ENCODE results near the gene DMAC2L. TPM values are rescaled to one million over a fixed set of nuclear protein-coding genes. Genes with fewer than 3 reads are reported as not detected.

DMAC2L gene
- total RNA-seq (16.7 TPM), polyA plus RNA-seq (10 to 100 TPM; 12.6 to 26.8 (median 16.2) TPM)

DNA sequence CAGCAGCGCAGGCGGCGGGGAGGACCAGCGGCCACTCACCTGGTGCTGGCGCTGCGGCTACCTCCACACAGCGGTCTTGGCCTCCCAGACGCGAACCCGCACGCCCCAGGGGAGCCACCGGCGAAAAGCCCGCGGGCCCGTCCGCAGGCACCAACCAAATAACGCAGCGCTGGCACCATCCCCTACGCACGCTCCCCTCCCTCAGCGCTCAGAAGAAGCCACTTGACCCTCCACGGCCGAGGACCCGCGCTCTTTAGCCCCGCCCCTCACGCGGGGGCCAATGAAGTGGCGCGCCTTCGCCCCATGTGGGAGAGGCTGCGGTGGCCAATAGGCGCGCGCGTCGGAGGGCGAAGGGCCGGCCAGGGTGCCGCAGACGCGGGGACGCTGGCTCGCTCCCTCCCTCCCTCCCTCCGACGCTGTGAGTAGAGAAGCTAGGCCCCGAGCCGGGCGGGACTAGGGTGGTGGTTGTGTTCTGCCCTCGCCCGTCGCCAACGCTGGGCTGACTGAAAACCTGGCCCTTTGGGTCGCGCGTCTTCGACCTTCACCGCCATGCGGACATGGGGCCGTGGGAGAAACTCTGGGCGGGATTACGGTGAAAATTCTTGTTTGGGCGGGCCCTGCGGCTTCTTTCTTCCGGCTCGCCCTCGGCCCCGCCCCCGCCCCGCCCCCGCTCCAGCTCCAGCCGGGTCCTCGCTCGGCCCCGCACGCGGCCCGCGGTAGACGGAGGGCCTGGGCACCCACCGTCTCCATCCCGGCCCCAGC lies at the start of gene DMAC2L, which contains the start of gene L2HGDH:
DMAC2L (plus strand) TSS at position 353 of the 762 bp plus-strand sequence. CDS start 9,164 bp downstream, outside the sequence.
L2HGDH (minus strand) TSS at position 258 of the 762 bp plus-strand sequence; CDS start at position 179, 79 bp downstream.
- Histone ChIP-seq H3K4me3 (ENCODE audit: low read depth, low read length) (peak within 1 kb of the TSS; percentile 95), H3K36me3 (ENCODE audit: control insufficient read depth, insufficient read depth, low read length) (no peaks in the 10 kb centered on the region), H3K27me3 (ENCODE audit: control insufficient read depth, insufficient read depth, low read length) (no peaks in the 10 kb centered on the region), H3K9me3 (ENCODE audit: control insufficient read depth in 2 of 2, low read length in 2 of 2) (no peaks in the 10 kb centered on the region), H3K4me1 (ENCODE audit: control insufficient read depth, insufficient read depth, low read length, poor library complexity, severe bottlenecking) (peaks cover 21% of the 10 kb centered on the region), H3K27ac (ENCODE audit: insufficient read depth, low read length, poor library complexity, severe bottlenecking) (peak within 1 kb of the TSS; percentile 91)
- H3K27me3 Mint-ChIP-seq = no peaks in the 10 kb centered on the region
- peaks cover 0 to 1% (median 0%) of the 10 kb centered on the region in 7 donors for H3K9me3 Mint-ChIP-seq
- peak within 1 kb of the TSS; percentile 96 to 97 (median 97) for H3K27ac Mint-ChIP-seq
- ATAC-seq (ENCODE audit: low read depth in 2 of 2) = peak; percentile 92 to 93
- H3K4me3 Mint-ChIP-seq = peak within 1 kb of the TSS; percentile 95 to 97 (median 95)
- DNase-seq = peak; percentile 87 to 95 (median 88)
- peaks cover 11% of the 10 kb centered on the region for H3K36me3 Mint-ChIP-seq
- peaks cover 21 to 54% (median 35%) of the 10 kb centered on the region in 4 donors for H3K4me1 Mint-ChIP-seq

GRCh38 chr14:50262865-50263264 lies 49.3 kb upstream of the DMAC2L start:
- Mint-ChIP-seq H3K27me3 (no peaks in the 10 kb centered on the region), H3K27ac (peak overlapping the region in 1 of 3 donors; percentile 36), H3K9me3 (no peaks in the 10 kb centered on the region), H3K4me1 (peaks cover 0 to 8% (median 2%) of the 10 kb centered on the region in 4 donors), H3K36me3 (peaks cover 13% of the 10 kb centered on the region), H3K4me3 (no peak overlapping the region)
- no peak for ATAC-seq (ENCODE audit: low read depth in 2 of 2)
- Histone ChIP-seq H3K27me3 (ENCODE audit: control insufficient read depth, insufficient read depth, low read length) (no peaks in the 10 kb centered on the region), H3K27ac (ENCODE audit: insufficient read depth, low read length, poor library complexity, severe bottlenecking) (no peak overlapping the region), H3K36me3 (ENCODE audit: control insufficient read depth, insufficient read depth, low read length) (no peaks in the 10 kb centered on the region), H3K4me3 (ENCODE audit: low read depth, low read length) (no peak overlapping the region), H3K4me1 (ENCODE audit: control insufficient read depth, insufficient read depth, low read length, poor library complexity, severe bottlenecking) (no peaks in the 10 kb centered on the region), H3K9me3 (ENCODE audit: control insufficient read depth in 2 of 2, low read length in 2 of 2) (no peaks in the 10 kb centered on the region)
- DNase-seq = no peak

- no peaks in the 10 kb centered on the region for H3K4me1 ChIP-seq (ENCODE audit: control insufficient read depth, insufficient read depth, low read length, poor library complexity, severe bottlenecking)
- no peak for ATAC-seq (ENCODE audit: low read depth in 2 of 2)
- no peak overlapping the region for H3K4me3 Mint-ChIP-seq
- no peak overlapping the region for H3K4me3 ChIP-seq (ENCODE audit: low read depth, low read length)
- no peaks in the 10 kb centered on the region for H3K27me3 ChIP-seq (ENCODE audit: control insufficient read depth, insufficient read depth, low read length)
- DNase-seq = no peak
- H3K4me1 Mint-ChIP-seq = peaks cover 0 to 8% (median 2%) of the 10 kb centered on the region in 4 donors
- H3K36me3 Mint-ChIP-seq = peaks cover 13% of the 10 kb centered on the region
- H3K27me3 Mint-ChIP-seq = no peaks in the 10 kb centered on the region
- H3K27ac ChIP-seq (ENCODE audit: insufficient read depth, low read length, poor library complexity, severe bottlenecking) = no peak overlapping the region
- H3K9me3 Mint-ChIP-seq = no peaks in the 10 kb centered on the region
- no peaks in the 10 kb centered on the region for H3K36me3 ChIP-seq (ENCODE audit: control insufficient read depth, insufficient read depth, low read length)
- no peaks in the 10 kb centered on the region for H3K9me3 ChIP-seq (ENCODE audit: control insufficient read depth in 2 of 2, low read length in 2 of 2)
- peak overlapping the region in 2 of 3 donors; percentile 36 to 45 for H3K27ac Mint-ChIP-seq
Observed at GRCh38 chr14:50263321-50263720, 48.8 kb upstream of the DMAC2L start.

DNA sequence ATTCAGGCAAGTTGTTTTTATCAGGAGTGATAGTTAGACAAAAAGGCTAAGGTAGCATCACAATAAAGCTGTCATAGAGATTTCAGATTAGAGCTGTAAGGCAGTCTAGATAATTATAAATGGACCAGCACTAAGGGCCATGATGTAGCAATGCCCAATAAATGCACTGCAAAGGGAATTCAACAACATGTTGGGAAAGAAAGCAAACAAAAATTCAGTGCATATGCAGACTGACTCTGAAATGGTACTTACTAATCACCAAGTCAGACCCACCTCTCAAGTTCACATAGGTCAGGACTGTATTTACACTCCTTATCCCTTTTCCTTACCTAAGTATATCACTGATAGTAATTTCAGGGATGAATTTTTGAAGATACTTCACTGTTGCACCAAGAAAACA lies 47.1 kb upstream of the DMAC2L start:
- H3K27ac Mint-ChIP-seq = no peak overlapping the region
- H3K36me3 Mint-ChIP-seq = peaks cover 17% of the 10 kb centered on the region
- H3K4me1 Mint-ChIP-seq = peaks cover 0 to 7% (median 2%) of the 10 kb centered on the region in 4 donors
- Histone ChIP-seq H3K4me3 (ENCODE audit: low read depth, low read length) (no peak overlapping the region), H3K27me3 (ENCODE audit: control insufficient read depth, insufficient read depth, low read length) (no peaks in the 10 kb centered on the region), H3K27ac (ENCODE audit: insufficient read depth, low read length, poor library complexity, severe bottlenecking) (no peak overlapping the region), H3K9me3 (ENCODE audit: control insufficient read depth in 2 of 2, low read length in 2 of 2) (no peaks in the 10 kb centered on the region), H3K4me1 (ENCODE audit: control insufficient read depth, insufficient read depth, low read length, poor library complexity, severe bottlenecking) (no peaks in the 10 kb centered on the region), H3K36me3 (ENCODE audit: control insufficient read depth, insufficient read depth, low read length) (no peaks in the 10 kb centered on the region)
- ATAC-seq (ENCODE audit: low read depth in 2 of 2) (no peak), DNase-seq (no peak)
- H3K9me3 Mint-ChIP-seq = no peaks in the 10 kb centered on the region
- no peak overlapping the region for H3K4me3 Mint-ChIP-seq
- no peaks in the 10 kb centered on the region for H3K27me3 Mint-ChIP-seq

GRCh38 chr14:50270932-50271331 lies 41.2 kb upstream of the DMAC2L start:
- Mint-ChIP-seq H3K36me3 (peaks cover 10% of the 10 kb centered on the region), H3K4me1 (no peaks in the 10 kb centered on the region), H3K4me3 (no peak overlapping the region), H3K27ac (no peak overlapping the region), H3K9me3 (no peaks in the 10 kb centered on the region), H3K27me3 (peaks cover 2% of the 10 kb centered on the region)
- no peak overlapping the region for H3K4me3 ChIP-seq (ENCODE audit: low read depth, low read length)
- no peaks in the 10 kb centered on the region for H3K4me1 ChIP-seq (ENCODE audit: control insufficient read depth, insufficient read depth, low read length, poor library complexity, severe bottlenecking)
- H3K27ac ChIP-seq (ENCODE audit: insufficient read depth, low read length, poor library complexity, severe bottlenecking) = no peak overlapping the region
- H3K9me3 ChIP-seq (ENCODE audit: control insufficient read depth in 2 of 2, low read length in 2 of 2) = no peaks in the 10 kb centered on the region
- no peaks in the 10 kb centered on the region for H3K36me3 ChIP-seq (ENCODE audit: control insufficient read depth, insufficient read depth, low read length)
- ATAC-seq (ENCODE audit: low read depth in 2 of 2) (no peak), DNase-seq (no peak)
- H3K27me3 ChIP-seq (ENCODE audit: control insufficient read depth, insufficient read depth, low read length) = no peaks in the 10 kb centered on the region

DNA sequence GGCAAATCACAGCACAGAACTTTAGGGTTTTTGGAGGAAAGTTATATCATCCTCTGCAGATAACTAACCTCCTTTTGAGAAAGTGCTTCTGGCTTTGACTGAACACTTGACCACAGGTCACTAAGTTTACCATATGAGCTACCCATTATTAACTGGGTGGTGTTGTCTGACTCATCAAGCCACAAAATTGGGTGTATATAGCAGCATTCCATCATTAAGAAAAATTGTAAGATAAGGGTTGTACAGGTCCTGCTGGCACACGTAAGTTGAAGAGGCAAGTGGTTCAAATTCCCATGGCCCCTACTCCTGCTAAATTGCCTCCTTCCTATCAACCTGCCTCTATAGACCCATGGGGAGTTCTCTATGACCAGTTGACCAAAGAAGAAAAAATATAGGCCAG lies 39.6 kb upstream of the DMAC2L start:
- no peak overlapping the region for H3K27ac Mint-ChIP-seq
- H3K4me3 Mint-ChIP-seq = no peak overlapping the region
- no peak overlapping the region for H3K27ac ChIP-seq (ENCODE audit: insufficient read depth, low read length, poor library complexity, severe bottlenecking)
- H3K4me1 Mint-ChIP-seq = no peaks in the 10 kb centered on the region
- H3K4me1 ChIP-seq (ENCODE audit: control insufficient read depth, insufficient read depth, low read length, poor library complexity, severe bottlenecking) = no peaks in the 10 kb centered on the region
- H3K9me3 Mint-ChIP-seq = no peaks in the 10 kb centered on the region
- no peaks in the 10 kb centered on the region for H3K27me3 ChIP-seq (ENCODE audit: control insufficient read depth, insufficient read depth, low read length)
- H3K9me3 ChIP-seq (ENCODE audit: control insufficient read depth in 2 of 2, low read length in 2 of 2) = no peaks in the 10 kb centered on the region
- H3K36me3 Mint-ChIP-seq = peaks cover 15% of the 10 kb centered on the region
- no peaks in the 10 kb centered on the region for H3K36me3 ChIP-seq (ENCODE audit: control insufficient read depth, insufficient read depth, low read length)
- ATAC-seq (ENCODE audit: low read depth in 2 of 2) (no peak), DNase-seq (no peak)
- H3K27me3 Mint-ChIP-seq = peaks cover 4% of the 10 kb centered on the region
- H3K4me3 ChIP-seq (ENCODE audit: low read depth, low read length) = no peak overlapping the region

DNA sequence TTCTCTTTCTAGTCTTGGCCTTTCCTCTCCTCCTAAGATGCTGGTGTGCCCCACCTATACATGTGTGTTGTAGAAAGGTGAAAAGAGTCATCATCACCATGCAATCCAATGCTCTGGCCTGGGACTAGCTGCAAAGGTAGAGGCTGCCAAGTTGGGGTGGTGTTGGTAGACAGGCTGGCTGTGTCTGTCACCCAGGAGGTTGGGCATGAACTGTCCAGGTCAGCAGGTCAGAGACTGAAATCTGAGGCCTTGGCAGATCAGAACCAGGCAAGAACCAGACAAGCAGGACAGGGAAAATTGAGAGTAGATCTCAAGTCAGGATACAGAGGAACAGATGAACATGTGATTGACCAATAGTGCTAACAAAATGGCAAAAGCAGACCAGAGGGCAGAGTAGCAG lies 26.3 kb upstream of the DMAC2L start:
- no peaks in the 10 kb centered on the region for H3K4me1 Mint-ChIP-seq
- DNase-seq = no peak
- H3K27ac Mint-ChIP-seq = no peak overlapping the region
- no peaks in the 10 kb centered on the region for H3K27me3 Mint-ChIP-seq
- Histone ChIP-seq H3K27me3 (ENCODE audit: control insufficient read depth, insufficient read depth, low read length) (no peaks in the 10 kb centered on the region), H3K9me3 (ENCODE audit: control insufficient read depth in 2 of 2, low read length in 2 of 2) (no peaks in the 10 kb centered on the region), H3K27ac (ENCODE audit: insufficient read depth, low read length, poor library complexity, severe bottlenecking) (no peak overlapping the region), H3K4me3 (ENCODE audit: low read depth, low read length) (no peak overlapping the region), H3K36me3 (ENCODE audit: control insufficient read depth, insufficient read depth, low read length) (no peaks in the 10 kb centered on the region), H3K4me1 (ENCODE audit: control insufficient read depth, insufficient read depth, low read length, poor library complexity, severe bottlenecking) (no peaks in the 10 kb centered on the region)
- no peaks in the 10 kb centered on the region for H3K9me3 Mint-ChIP-seq
- H3K36me3 Mint-ChIP-seq = peaks cover 7% of the 10 kb centered on the region
- ATAC-seq (ENCODE audit: low read depth in 2 of 2) = no peak
- H3K4me3 Mint-ChIP-seq = no peak overlapping the region

GRCh38 chr14:50288146-50288545 lies 24.0 kb upstream of the DMAC2L start:
- Histone ChIP-seq H3K36me3 (ENCODE audit: control insufficient read depth, insufficient read depth, low read length) (no peaks in the 10 kb centered on the region), H3K27ac (ENCODE audit: insufficient read depth, low read length, poor library complexity, severe bottlenecking) (no peak overlapping the region), H3K27me3 (ENCODE audit: control insufficient read depth, insufficient read depth, low read length) (no peaks in the 10 kb centered on the region), H3K4me1 (ENCODE audit: control insufficient read depth, insufficient read depth, low read length, poor library complexity, severe bottlenecking) (no peaks in the 10 kb centered on the region), H3K9me3 (ENCODE audit: control insufficient read depth in 2 of 2, low read length in 2 of 2) (no peaks in the 10 kb centered on the region), H3K4me3 (ENCODE audit: low read depth, low read length) (no peak overlapping the region)
- Mint-ChIP-seq H3K4me1 (no peaks in the 10 kb centered on the region), H3K27ac (no peak overlapping the region), H3K9me3 (no peaks in the 10 kb centered on the region), H3K36me3 (peaks cover 8% of the 10 kb centered on the region), H3K27me3 (no peaks in the 10 kb centered on the region), H3K4me3 (no peak overlapping the region)
- no peak for ATAC-seq (ENCODE audit: low read depth in 2 of 2)
- DNase-seq = no peak
